ENCODE data around the gene AHCYL2. TPM values are rescaled to one million over a fixed set of nuclear protein-coding genes. Genes with fewer than 3 reads are reported as not detected.

AHCYL2 gene
- polyA plus RNA-seq, 3 donors = 10.7 to 14.6 (median 12.1) TPM

GRCh38 chr7:129354428-129355157, 129.8 kb downstream of the AHCYL2 start:
- DNase-seq = no peak
- H3K4me1 Mint-ChIP-seq = peaks cover 3% of the 10 kb centered on the region

GRCh38 chr7:129356176-129356575, 131.3 kb downstream of the AHCYL2 start:
- peaks cover 0 to 4% (median 0%) of the 10 kb centered on the region in 7 donors for H3K9me3 Mint-ChIP-seq
- intact Hi-C loops (cut with micrococcal nuclease) = no loop called here

More at GRCh38 chr7:129354428-129355157, 129.8 kb downstream of the AHCYL2 start:
- Mint-ChIP-seq H3K27ac (no peak overlapping the region), H3K9me3 (peaks cover 0 to 4% (median 0%) of the 10 kb centered on the region in 7 donors), H3K4me3 (no peak overlapping the region), H3K36me3 (no peaks in the 10 kb centered on the region), H3K27me3 (ENCODE audit: low read depth in 3 of 3) (no peaks in the 10 kb centered on the region)
- Histone ChIP-seq H3K36me3 (replicated peaks in 1 of 2; ENCODE audit: control insufficient read depth in 1 of 2, insufficient read depth in 2 of 2, low read length in 2 of 2) (no peaks in the 10 kb centered on the region), H3K4me2 (replicated peaks; ENCODE audit: extremely low read depth, low read length, poor library complexity, severe bottlenecking) (no peak overlapping the region), H3K9me3 (replicated peaks in 1 of 2; ENCODE audit: control insufficient read depth in 1 of 2, insufficient read depth in 1 of 2, low read length in 2 of 2) (no peaks in the 10 kb centered on the region), H3K27me3 (ENCODE audit: control insufficient read depth in 2 of 2, insufficient read depth in 2 of 2, low read length in 2 of 2) (no peaks in the 10 kb centered on the region), H3K4me3 (replicated peaks in 1 of 3; ENCODE audit: low read depth in 2 of 3, low read length in 3 of 3) (no peak overlapping the region), H3K9ac (ENCODE audit: insufficient read depth, low read length, poor library complexity, severe bottlenecking) (no peak overlapping the region), H4K20me1 (ENCODE audit: insufficient read depth, low read length) (no peaks in the 10 kb centered on the region), H2AFZ (ENCODE audit: insufficient read depth, low read depth, low read length, poor library complexity, severe bottlenecking) (no peak overlapping the region), H3K4me1 (ENCODE audit: control insufficient read depth in 1 of 2, insufficient read depth in 2 of 2, low read length in 2 of 2) (no peaks in the 10 kb centered on the region), H3K27ac (ENCODE audit: low read depth in 1 of 2, low read length in 2 of 2) (no peak overlapping the region), H3K79me2 (ENCODE audit: insufficient read depth, low read length) (no peaks in the 10 kb centered on the region)
- 43% methylated on average over 2 of the region's 5 CpGs for WGBS (ENCODE audit: insufficient coverage)
- TF ChIP-seq CTCF (IDR thresholded peaks at IDR 0.05) = no peak
- intact Hi-C loops (cut with micrococcal nuclease) = no loop called here

More at GRCh38 chr7:129356176-129356575, 131.3 kb downstream of the AHCYL2 start:
- H2AFZ ChIP-seq (ENCODE audit: insufficient read depth, low read depth, low read length, poor library complexity, severe bottlenecking) = no peak overlapping the region
- H3K36me3 Mint-ChIP-seq = no peaks in the 10 kb centered on the region
- no peak for DNase-seq
- no peak overlapping the region for H3K4me3 Mint-ChIP-seq
- no peaks in the 10 kb centered on the region for H3K27me3 ChIP-seq (ENCODE audit: control insufficient read depth in 2 of 2, insufficient read depth in 2 of 2, low read length in 2 of 2)
- no peaks in the 10 kb centered on the region for H3K9me3 ChIP-seq (replicated peaks in 1 of 2; ENCODE audit: control insufficient read depth in 1 of 2, insufficient read depth in 1 of 2, low read length in 2 of 2)
- no peak overlapping the region for H3K27ac ChIP-seq (ENCODE audit: low read depth in 1 of 2, low read length in 2 of 2)
- H3K36me3 ChIP-seq (replicated peaks in 1 of 2; ENCODE audit: control insufficient read depth in 1 of 2, insufficient read depth in 2 of 2, low read length in 2 of 2) = no peaks in the 10 kb centered on the region
- no peaks in the 10 kb centered on the region for H3K27me3 Mint-ChIP-seq (ENCODE audit: low read depth in 3 of 3)
- TF ChIP-seq CTCF (IDR thresholded peaks at IDR 0.05) = no peak
- H3K27ac Mint-ChIP-seq = no peak overlapping the region
- H3K4me2 ChIP-seq (replicated peaks; ENCODE audit: extremely low read depth, low read length, poor library complexity, severe bottlenecking) = no peak overlapping the region
- no peak overlapping the region for H3K9ac ChIP-seq (ENCODE audit: insufficient read depth, low read length, poor library complexity, severe bottlenecking)
- H3K79me2 ChIP-seq (ENCODE audit: insufficient read depth, low read length) = no peaks in the 10 kb centered on the region
- no peaks in the 10 kb centered on the region for H3K4me1 ChIP-seq (ENCODE audit: control insufficient read depth in 1 of 2, insufficient read depth in 2 of 2, low read length in 2 of 2)
- no peaks in the 10 kb centered on the region for H4K20me1 ChIP-seq (ENCODE audit: insufficient read depth, low read length)
- peaks cover 3% of the 10 kb centered on the region for H3K4me1 Mint-ChIP-seq
- H3K4me3 ChIP-seq (replicated peaks in 1 of 3; ENCODE audit: low read depth in 2 of 3, low read length in 3 of 3) = no peak overlapping the region
